NOMO-1 treated with dmso at 0.1 percent for 144 hours (cell line): Measurements from ENCODE around the gene RNU6-1.
A peak's percentile ranks its signal among the peaks of the same experiment; 100 is the strongest.

Experiments used
- DNase-seq: peaks from one replicate; lab custom pipeline; 2025; ENCODE audit not compliant: unreplicated experiment; lab: John Stamatoyannopoulos, UW

The RNU6-1 gene

DNA sequence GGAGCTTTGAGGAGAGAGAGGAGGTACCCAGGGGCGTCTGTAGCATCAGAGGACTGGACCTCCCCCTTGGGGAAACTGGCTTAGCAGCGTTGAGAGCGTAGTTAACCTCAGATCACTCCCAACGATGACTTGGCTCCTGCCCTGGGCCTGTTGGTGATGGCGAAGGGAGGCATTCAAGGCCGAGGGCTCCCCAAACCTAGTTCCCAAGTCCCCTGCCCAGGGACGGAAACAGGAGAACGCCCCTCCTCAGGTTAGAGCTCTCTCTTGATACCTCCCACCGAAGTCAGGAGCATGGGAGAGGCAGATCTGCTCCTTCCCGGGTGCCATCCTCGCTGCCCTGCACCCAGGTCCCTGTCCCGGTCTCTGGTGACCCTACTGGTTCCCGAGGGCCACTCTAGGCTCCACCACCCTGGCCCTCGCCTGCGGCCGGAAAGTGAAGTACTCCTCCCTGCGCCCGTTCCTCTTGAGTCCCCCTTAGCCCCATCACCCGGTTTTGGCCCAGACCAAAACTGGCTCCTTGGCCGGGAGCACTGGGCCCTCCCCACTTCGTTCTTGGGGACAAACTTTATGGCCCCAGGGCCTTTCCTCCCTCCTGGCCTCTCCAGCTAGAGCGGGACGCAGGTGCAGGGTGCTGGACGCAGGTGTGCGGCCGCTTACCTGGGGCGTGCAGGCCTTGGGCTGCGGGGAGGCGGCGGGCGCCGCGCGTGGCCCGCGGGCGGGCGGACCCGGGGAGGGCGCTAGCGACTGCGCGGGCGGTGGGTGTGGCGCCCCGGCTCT lies 17.1 kb downstream of the RNU6-1 start:
- no peak for DNase-seq

DNA sequence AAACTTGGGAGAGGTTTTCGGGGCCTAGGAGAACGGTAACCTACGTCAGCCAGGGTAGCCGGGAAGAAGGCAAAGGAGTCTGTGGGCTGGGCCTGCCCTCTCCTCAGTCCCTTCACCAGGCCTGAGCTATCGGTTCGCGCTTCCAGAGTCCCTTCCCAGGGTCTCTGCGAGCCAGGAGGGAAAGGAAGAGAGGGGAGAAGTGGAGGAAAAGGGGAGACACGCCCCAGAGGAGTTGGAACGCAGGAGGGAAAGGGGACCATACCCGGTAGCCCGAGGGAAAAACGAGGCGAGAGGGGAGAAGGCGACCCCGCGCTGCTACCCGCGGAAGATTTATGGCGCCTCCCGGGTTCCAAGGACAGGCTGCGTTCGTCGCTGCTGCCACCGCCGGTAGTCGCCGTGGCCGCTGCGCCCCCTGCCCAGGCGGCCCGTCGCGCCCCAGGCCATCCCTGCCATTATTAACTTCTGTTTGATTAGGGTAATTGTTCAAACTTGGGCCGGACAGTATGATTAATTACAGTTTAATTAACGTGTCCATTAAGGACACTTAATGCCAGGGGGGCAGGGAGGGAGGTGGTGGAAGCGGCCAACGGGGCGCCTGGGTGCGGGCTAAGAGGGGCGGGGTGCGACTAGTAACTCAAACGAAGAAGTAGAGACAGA lies 17.9 kb downstream of the RNU6-1 start:
- no peak for DNase-seq

- DNase-seq: peak; percentile 7
Observed at GRCh38 chr15:67820992-67821783, 18.7 kb downstream of the RNU6-1 start.

GRCh38 chr15:67820122-67820991 lies 19.5 kb downstream of the RNU6-1 start:
- no peak for DNase-seq

GRCh38 chr15:67819636-67820035 lies 20.2 kb downstream of the RNU6-1 start:
- no peak for DNase-seq

DNA sequence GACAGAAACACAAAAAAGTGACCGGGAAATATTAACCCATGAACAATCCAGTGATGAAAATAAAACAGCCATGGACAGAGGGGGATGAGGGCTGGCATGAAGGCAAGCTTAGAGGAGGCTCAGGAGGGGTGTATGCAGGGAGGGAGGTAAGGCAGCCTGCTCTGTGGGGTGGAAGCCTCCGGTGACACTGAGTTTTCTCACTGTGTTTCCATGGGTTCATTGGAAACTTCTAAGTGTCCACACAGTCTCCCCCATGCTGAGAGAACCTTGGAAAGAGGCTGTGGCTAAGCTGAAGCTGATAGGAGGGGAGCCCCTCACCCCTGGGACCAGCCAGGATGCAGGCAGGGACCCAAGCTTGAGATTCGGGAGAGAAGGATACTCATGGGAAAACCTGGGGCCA lies 21.4 kb downstream of the RNU6-1 start:
- no peak for DNase-seq

- DNase-seq: no peak
Observed at GRCh38 chr15:67816668-67817067, 23.2 kb downstream of the RNU6-1 start.

GRCh38 chr15:67815036-67815592 lies 24.7 kb downstream of the RNU6-1 start:
- DNase-seq: no peak

DNA sequence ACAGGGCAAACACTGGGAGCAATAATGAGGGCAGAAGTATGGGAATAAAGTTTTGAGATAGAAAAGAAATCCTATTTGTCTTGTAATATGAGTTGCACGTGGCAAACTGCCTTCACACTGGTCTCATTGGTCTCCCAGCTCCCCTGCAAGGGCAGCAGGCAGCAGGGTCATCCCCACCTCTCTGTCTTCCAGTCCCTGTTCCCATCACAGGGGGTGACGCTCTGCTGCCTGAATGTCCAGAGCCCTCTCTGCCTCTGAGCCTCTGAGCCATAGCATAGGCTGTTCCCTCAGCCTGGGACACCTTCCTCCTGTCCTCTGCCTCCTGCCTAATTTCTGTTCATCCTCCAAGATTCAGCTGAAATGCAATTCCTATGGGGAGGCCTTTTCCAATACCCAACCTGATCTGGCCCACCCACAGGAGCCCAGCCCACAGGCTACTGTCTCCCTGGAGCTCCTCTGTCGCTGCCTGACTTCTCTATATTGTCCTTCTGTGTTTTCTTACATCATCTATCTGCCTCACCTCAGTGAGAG lies 26.7 kb downstream of the RNU6-1 start:
- DNase-seq: no peak

DNA sequence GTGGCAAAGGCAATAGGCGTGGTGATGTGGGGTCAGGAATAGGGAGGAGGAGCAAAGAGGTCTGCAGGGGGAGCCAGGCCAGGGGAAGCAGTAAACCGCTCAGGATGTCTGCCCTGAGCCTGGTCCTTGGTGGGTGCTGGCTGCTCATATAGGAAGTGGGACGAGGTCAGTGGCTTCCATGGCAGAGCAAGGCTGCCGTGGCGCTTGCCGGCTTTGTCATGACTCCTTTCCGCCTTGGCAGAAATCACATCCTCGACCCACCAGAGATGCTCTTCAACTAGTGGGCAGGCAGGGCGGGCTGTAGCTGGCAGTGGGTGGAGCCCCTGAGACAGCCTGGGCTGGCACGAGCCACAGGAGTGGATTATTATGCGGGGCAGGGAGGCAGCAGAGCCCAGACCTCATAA lies 27.6 kb downstream of the RNU6-1 start:
- no peak for DNase-seq

GRCh38 chr15:67809866-67810265 lies 30.0 kb downstream of the RNU6-1 start:
- no peak for DNase-seq

DNA sequence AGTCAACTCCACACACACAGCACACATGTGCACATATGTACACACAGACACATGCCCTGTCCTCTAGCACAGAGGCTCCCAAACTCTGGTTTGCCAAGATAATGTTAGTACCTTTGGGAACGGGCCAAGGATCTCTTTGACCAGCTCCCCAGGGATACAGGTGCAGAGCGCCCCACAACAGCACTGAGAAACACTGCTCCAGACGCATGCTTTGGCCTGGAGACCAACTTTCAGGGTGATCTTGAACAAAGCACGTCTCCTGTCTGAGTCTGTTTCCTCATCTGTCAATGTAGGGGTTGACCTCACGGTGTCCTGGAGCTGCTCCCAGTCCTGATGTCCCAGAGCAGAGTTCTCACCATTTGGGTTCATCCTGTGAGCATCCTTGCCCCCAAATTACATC lies 30.4 kb downstream of the RNU6-1 start:
- no peak for DNase-seq

DNA sequence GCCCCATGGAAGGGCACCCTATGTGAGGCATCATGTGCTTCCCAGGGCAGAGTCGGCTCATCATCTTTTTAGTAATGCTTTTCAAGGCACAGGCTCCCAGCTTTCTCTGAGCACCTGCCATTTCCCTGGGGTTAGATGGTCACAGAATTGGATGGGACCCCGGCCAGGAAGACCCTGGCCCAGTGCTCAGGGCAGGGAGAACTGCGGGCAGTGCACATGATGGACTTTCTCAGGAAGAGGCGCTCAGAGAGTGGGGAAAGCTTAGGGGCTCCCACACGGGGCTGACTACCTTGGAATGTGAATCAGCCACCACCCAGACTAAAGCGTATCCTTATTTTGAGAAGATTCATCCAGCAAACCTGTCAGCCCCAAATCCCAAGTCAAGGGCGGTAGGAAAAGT lies 31.0 kb downstream of the RNU6-1 start:
- no peak for DNase-seq

GRCh38 chr15:67807836-67808235 lies 32.0 kb downstream of the RNU6-1 start:
- DNase-seq: no peak

DNA sequence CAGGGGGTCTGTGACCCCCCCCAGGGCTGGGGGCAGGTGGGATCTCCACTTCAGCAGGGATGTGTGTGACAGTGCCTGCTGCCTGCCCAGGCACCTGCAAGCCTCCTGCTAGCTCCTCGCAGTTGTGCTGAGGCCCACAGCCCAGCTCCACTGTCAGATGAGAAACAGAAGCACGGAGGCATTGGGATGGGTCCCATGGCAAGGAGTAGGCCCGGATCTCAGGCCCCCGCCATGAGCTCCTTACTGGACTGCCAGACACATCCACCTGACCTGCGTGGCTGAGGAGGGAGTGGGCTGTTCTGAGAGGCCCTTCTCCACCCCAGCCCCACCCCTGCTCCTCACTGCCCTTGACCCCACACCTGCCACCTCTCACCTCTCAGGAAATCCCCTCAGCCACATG lies 32.7 kb downstream of the RNU6-1 start:
- DNase-seq: no peak

DNA sequence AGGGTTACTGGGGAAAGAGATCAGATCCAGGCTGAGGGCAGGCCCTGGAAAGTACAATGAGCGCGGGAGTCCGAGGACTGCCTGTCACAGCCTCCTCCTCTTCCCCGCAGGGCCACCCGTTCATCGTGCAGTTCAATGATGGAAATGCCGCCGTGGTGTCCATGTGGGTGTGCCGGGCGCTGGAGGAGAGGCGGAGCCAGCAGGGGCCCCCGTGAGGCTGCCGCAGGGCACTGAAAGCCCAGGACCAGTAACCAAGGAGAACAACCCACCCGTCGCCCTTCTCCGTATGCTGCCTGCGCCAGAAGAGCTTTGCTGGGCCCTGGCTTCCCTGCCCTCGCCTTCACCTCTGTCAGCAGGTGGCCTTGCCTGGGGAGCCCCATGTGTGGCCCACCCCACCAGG lies 33.3 kb downstream of the RNU6-1 start:
- no peak for DNase-seq

GRCh38 chr15:67805666-67806516 lies 34.0 kb downstream of the RNU6-1 start:
- DNase-seq: no peak

DNA sequence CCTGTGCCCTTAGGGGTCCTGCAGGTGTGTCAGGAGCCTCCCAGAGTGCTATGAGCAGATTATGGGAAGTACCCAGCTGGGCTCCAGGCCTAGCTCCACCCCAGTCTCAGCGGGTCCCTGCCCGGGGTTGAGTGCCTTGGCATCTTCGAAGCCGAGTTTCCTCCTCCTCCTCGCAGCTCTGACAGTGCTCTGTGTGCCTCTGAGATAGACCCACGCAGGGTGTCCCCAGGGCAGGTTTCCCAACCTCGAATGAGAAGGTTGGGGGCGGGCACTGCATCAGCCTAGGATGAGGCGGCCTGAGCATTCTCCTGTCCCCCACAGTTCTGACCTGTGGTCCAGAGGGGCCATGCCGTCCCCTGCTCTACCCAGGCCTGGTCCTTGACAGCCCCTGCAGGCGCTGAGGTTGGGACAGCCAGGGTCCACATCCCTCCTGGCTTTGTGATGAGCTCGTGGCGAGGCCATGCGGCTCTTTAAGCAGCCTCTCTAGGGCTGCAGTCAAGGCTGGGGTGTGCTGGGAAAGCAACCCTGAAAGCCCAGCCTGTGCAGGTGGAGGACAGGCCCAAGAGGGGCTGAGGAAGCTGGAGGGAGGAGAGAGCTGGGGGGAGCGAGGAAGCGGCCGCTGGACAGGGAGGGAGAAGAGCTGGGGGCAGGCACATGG lies 34.7 kb downstream of the RNU6-1 start:
- DNase-seq: no peak
